NOMO-1 treated with DMSO at 0.1 percent for 48 hours (cell line): ENCODE data around the gene FCGR1A.
"Not testable (repeated sequence)": the region's sequence is repeated elsewhere in the genome, so short reads cannot be mapped to it uniquely, and the experiment has no call there.

Experiments
- DNase-seq: peaks from one replicate; lab custom pipeline; 2025; ENCODE audit not compliant: unreplicated experiment; lab: John Stamatoyannopoulos, UW

Gene FCGR1A

DNA sequence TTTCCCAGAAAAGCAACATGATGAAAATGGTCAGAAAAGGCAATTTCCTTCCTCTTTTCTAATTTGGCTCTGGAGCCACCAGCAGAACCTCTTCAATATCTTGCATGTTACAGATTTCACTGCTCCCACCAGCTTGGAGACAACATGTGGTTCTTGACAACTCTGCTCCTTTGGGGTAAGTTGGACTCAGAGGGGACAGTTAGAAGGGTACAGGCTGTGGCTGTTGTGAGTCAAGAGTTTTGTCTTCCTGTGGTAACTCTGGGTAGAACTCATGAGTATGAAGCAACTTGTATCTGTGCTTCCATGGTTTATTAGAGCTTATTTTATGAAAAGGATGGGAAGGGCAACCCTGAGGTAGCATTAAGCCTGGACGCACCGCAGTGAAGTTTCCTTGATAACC is at the start of gene FCGR1A:
TSS of gene FCGR1A (plus strand) at position 95 of the 400 bp plus-strand sequence. CDS start at position 145, 50 bp downstream.
- DNase-seq, result not testable (repeated sequence)

DNA sequence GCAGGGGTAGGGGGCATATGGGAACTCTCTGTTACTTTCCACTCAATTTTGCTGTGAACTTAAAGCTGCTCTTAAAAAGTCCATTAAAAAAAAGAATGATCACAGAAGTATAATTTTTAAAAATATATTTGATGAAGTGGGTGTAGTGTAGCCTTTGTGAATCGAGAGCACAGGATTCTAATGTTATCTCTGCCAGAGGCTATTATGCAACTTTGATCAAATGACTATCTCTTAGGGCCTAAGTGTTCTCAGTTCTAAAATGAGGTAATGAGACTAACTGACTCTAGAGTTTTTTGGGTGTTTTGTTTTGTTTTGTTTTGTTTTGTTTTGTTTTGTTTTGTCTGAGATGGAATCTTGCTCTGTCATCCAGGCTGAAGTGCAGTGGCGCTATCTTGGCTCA is 49.7 kb upstream of the FCGR1A start:
- not testable (repeated sequence) for DNase-seq

DNA sequence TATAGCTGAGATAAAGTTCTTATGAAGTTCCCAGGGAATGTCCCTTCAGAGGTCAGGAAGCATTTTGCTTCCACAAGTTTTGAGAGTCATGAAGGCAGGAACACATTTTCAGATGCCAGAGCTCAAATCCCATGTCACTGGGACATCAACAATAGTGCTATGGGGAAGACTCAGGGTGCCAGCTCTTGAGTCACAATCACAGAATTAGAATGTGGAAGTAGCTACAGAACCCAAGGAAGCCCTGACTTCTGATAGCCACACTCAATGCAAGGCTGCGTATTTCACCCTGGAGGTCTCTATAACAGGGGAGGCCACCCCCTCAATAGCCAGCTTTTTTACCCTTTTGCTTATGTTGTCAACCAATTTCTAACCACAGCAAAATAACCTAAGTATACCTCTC is 47.8 kb upstream of the FCGR1A start:
- not testable (repeated sequence) for DNase-seq

DNA sequence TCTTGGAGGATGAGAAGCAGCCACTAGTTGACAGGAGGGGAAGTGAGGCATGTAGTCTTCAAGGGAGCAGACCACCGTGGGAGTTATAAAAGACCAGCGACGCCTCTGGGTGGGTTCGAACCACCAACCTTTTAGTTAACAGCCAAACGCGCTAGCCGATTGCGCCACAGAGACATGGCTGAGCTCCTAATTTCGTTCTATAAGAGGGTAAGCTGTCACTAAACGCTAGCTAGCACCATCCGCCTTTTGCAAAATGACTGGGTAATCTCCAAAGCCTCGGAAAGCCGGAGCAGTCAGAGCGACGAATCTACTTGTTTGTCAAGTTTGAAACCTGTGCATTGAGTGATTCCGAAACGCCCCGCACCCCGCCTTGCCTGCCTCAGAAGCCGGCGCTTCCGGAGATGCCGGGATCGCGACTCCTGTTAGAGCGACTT is 42.3 kb upstream of the FCGR1A start:
- DNase-seq, result not testable (repeated sequence)

DNA sequence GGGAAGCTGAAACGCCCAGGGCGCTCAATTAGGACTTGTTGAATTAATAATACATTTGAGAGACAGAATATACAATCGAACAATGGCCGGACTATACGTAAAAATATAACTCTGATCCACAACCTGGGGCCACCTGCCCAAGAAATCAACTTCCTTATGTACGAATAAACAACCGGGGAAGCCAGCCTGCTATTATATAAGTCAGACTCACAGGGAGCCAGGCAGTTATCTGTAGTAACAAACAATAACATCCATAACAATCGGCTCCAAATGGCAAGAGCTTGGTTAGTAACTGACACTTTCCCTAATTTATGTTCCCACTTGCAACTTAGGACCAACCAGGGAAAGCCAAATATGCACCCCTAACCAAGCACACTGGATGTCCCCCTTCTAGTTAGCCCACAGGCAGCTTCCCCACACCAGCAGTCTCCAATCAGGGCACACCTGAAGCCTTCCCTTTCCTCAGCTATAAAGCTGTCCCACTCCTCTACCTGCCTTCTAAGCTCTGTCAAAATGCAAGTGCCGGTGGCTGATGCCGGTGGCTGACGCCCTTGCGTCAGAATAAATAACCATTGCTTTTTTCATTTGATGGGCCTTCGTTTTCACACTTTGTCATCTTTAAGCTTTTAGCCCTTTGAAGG is 41.8 kb upstream of the FCGR1A start:
- not testable (repeated sequence) for DNase-seq

DNA sequence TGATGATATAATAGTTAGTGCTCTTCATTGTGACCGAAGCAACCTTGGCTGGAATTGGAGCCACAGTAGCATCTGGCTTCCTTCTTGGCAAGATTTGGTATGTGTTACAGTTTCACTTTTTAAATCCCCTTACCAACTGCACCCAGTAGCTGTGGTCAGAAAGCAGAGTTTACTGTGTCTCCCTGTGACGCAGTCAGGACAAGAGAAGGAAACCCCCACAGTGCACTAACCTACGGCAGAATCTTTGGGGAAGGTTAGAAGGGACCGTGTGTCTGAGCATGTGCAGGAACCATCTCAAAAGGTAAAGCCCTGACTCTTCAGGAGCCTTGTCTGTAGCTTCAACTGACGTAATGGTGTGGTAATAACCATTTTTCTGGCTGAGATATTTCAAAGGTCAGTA is 40.6 kb upstream of the FCGR1A start:
- not testable (repeated sequence) for DNase-seq

DNA sequence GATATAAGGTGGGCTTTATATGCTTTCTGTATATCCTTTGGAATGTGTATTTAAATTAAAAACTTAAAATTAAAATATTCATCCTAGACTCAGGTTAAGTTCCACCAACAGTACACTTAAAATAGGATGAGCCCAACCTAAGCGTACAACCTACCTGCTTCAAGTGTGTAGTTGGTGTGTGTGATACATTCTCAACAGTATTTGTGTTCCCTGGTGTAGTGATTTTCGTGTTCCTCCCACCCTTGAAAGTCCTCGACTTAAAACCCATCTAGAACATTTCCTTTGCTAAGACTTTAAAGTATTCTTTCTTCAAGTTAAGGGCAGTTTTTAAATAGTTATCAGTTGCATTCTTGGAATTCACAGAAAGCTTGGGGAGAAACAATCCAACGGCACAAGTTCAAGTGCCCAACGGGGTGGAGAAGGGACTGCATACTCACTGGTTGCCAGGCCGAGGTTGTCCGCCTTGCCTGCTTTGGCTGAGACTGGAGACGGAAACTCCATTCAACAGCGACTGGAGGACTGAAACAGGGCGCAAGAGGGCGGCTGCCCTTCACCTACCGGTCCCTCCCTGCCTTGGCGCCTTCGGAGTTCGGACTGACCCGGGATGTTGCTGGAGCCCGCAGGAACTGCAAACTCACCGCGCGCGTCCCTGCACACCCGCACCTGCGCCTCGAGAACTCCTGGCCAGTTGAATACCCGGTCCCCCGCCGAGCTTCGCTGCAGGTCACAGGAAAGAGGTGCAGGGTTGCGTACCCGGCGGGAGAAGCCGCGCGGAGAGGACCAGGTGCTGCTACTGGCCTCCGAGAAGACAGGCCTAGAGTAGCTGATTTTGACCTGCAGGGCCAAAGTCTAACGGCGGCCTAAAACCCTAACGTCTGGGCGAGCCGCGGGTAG is 35.8 kb upstream of the FCGR1A start:
- not testable (repeated sequence) for DNase-seq

DNA sequence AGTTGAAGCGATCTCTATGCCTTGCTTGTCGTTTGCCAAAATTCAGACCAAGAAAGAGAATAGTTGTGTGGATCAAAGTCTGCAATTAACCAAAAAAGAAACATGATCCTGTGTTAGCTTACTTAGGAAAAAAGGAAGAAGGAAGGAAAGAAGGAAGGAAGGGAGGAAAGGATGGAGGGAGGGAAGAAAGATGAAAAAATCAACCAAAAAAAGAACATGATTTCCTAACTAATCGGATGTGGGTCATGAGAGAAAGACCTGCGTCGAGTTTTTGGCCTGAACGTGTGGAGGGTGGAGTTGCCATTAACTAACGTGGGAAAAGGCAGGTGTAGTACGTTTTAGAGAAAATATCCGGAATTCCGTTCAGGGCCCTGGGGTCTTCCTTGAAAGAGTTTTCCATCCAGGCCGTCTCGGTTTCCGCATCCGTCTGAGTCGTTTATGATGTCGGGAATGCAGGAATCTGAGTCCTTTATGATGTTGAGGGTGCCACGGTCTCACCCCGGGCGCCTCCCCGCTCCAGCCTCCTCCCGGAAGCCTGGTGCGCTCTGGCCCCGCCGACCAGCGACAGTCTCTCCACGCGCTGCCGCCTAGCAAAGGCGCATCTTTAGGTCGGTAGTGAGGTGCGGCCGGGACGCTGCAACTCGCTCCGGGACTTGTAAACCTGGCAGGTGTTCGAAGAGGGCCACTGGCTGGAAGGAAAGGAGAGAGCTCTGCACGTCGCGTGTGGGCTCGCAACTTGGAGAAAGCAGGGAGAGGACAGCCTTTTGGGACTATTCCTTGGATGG is 34.9 kb upstream of the FCGR1A start:
- not testable (repeated sequence) for DNase-seq

DNA sequence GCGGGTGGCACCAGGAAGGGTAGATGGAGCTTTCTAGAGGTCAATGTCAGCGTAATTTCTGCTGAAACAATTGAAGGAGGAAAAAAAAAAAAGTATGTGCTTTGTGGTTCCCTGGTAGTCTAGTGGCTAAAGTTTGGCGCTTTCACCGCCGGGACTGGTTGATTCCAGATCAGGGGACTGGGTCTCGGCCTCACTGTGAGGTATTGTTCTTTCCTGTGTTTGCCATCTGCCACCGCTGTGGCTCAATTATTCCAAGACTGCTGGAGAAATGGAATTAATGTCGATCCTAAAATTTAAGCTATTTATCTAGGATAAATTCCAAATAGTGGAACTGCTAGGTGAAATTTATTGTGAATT is 34.4 kb upstream of the FCGR1A start:
- DNase-seq, result not testable (repeated sequence)

DNA sequence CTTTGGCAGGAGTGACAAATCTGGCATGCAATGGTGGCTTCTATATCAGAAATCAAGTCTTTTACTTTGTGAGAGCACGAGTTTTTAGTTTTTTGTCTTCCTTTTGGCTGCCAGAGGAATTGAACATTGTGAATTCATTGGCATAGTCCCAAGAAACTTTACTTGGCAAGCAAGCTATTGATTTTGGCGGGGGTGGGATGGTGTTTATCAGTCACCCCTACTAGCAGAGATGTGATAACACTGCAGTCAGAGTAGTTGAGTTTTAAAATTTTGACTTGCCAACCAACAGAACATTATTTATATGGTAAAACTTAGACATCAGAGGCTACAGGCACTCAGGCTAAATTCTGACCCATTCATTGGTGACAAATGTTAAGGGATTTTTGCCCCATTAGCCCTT is 31.9 kb upstream of the FCGR1A start:
- not testable (repeated sequence) for DNase-seq

DNA sequence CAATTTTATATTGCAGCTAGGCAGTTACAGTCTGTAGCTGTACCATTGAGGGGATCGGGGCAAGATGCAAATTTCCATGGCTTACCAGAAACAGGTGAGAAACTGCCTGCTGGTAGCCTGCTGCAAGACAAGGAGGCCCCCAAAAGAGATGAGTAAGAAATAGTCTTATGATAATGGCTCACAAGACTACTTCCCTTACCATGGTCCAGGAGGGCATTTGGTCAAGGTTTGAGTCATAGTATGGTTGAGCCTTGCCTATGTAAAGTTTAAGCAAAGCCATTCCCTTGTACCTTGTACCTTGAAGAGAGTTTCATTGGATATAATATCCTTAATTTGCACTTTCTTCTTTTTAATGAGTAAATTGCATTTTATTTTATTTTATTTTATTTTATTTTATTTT is 30.3 kb upstream of the FCGR1A start:
- not testable (repeated sequence) for DNase-seq

- DNase-seq, result not testable (repeated sequence)
Observed at GRCh38 chr1:149753466-149753865, 29.0 kb upstream of the FCGR1A start.

DNA sequence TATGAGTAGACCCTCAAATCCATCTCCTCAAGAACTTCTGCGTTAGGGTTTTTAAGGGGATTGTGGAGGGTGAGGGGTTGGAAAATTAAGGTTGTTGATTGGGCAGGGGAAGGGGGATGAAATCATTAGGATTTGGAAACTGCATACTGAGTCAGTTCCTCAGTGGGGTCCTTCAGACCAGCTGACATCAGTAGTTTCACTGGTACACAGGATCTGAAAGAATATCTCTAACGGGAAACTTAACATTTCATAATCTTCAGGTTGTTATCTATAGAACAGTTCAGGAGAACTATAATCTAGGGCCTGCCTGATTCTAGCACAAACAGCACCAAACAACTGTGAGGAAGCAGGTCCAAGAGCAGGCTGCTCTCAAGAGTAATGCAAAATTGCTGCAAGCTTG is 27.2 kb upstream of the FCGR1A start:
- DNase-seq, result not testable (repeated sequence)

- not testable (repeated sequence) for DNase-seq
Observed at GRCh38 chr1:149762294-149762693, 20.2 kb upstream of the FCGR1A start.

- not testable (repeated sequence) for DNase-seq
Observed at GRCh38 chr1:149764087-149764800, 18.2 kb upstream of the FCGR1A start.

- DNase-seq, result not testable (repeated sequence)
Observed at GRCh38 chr1:149766241-149766640, 16.3 kb upstream of the FCGR1A start.

GRCh38 chr1:149769216-149769615 is 13.3 kb upstream of the FCGR1A start:
- not testable (repeated sequence) for DNase-seq

DNA sequence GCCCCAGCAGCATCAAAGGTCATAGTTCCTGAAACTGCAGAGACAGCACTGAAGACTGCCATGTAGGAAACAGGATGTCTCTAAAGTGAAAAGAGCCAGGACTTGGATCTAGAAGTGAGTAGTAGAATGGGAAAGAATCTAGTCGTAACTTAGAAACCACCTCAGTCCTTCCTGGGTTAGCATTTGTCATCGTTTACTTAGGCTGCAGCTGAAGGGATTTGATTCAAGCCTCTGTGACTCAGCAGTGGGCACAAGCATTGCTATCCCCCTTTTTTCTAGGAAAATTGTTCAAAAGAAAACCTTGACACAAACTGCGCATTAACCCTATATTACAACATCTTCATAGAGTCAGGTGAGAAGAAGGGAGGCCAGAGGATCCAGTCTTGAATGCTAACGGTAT is 11.8 kb upstream of the FCGR1A start:
- DNase-seq, result not testable (repeated sequence)

DNA sequence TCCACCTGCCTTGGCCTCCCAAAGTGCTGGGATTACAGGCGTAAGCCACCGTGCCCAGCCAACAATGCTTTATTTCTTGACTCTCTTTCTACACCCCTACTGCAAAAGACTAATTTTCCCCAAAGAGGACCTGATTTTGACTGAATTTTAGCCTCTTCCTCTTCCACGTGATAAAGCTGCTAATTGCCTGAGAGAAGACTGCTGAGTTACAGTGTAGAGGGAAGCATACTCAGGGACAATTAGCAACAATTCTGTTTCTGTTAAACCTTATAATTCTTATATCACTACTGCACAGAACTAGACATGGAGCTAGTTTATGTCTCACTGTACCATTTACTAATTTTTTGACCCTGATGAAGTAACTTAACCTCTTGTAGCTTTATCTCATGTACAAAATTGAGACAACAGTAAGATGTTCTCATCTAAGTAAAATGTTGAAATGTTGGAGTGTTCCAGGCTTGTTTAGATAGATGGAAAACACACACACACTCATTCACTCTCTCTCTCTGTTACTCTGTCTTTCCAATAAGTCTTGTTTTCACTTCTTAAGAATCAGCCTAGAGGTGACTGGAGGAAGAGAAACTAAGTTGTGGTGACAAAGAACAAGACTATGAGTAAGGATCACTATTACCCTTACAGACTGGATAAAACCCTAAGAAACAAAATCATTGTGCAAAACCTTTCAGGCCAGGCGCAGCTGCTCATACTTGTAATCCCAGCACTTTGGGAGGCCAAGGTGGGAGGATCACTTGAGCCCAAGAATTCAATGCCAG is 10.7 kb upstream of the FCGR1A start:
- not testable (repeated sequence) for DNase-seq
